NCI-H2107 treated with DMSO at 0.1 percent for 48 hours (cell line): ENCODE measurements around the gene GNAO1.
"Not testable (repeated sequence)": the region's sequence is repeated elsewhere in the genome, so short reads cannot be mapped to it uniquely, and the experiment has no call there.

Experiments
- DNase-seq: peaks from one replicate; lab custom pipeline; 2025; ENCODE audit not compliant: unreplicated experiment; lab: John Stamatoyannopoulos, UW

GNAO1 gene

GRCh38 chr16:56380778-56381485 is 189.6 kb downstream of the GNAO1 start:
- DNase-seq = not testable (repeated sequence)

- DNase-seq = no peak
These were observed 191.2 kb downstream of the GNAO1 start for GRCh38 chr16:56382459-56382858.

GRCh38 chr16:56382901-56383355 is 191.6 kb downstream of the GNAO1 start:
- no peak for DNase-seq

DNA sequence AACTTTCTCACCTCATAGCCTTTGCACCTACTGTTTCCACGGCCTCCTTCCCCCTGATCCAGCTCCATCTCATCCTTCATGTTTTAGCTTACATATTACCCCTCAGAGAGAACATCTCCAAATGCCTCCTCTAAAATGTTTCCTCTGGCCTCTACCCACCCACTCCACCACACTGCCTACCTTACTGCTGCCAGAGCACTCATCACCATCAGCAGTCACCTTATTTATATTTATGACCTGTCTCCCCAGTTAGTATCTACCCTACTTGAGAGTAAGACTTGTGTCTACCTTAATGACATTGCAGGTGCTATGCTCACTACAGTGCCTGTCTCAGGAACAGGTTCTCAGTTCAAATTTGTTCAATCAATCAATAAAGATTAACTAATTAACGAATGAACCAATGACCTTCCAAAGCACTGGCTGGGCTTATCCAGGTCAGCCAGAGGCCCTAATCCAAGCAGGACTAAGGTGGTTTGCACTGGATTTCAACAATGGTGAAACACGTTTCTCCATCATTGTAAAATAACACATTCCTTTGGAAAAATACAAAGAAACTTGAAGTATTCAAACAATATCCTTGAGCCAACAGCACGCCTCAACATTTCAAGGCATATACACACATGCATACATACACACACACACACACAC is 192.9 kb downstream of the GNAO1 start:
- no peak for DNase-seq

GRCh38 chr16:56387396-56387795 is 196.1 kb downstream of the GNAO1 start:
- DNase-seq = no peak

DNA sequence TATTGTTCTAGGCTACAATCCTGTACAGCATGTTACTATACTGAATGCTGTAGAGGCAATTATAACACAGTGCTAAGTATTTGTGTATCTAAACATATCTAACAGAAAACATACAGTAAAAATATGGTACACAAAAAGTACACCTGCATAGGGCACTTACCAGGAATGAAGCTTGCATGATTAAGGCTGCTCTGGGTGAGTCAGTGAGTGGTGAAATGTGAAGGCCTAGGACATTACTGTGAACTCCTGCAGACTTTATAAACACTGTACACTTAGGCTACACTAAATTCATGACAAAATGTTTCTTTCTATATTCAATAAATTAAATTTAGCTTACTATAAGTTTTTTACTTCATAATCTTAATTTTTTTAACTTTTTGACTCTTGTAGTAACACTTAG is 196.9 kb downstream of the GNAO1 start:
- no peak for DNase-seq

GRCh38 chr16:56389554-56389953 is 198.3 kb downstream of the GNAO1 start:
- DNase-seq = no peak

DNA sequence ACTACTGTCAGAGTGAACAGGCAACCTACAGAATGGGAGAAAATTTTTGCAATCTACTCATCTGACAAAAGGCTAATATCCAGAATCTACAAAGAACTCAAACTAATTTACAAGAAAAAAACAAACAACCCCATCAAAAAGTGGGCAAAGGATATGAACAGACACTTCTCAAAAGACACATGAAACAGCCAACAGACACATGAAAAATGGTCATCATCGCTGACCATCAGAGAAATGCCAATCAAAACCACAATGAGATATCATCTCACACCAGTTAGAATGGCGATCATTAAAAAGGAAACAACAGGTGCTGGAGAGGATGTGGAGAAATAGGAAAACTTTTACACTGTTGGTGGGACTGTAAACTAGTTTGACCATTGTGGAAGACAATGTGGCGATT is 205.4 kb downstream of the GNAO1 start:
- not testable (repeated sequence) for DNase-seq

GRCh38 chr16:56399047-56399446 is 207.8 kb downstream of the GNAO1 start:
- no peak for DNase-seq

DNA sequence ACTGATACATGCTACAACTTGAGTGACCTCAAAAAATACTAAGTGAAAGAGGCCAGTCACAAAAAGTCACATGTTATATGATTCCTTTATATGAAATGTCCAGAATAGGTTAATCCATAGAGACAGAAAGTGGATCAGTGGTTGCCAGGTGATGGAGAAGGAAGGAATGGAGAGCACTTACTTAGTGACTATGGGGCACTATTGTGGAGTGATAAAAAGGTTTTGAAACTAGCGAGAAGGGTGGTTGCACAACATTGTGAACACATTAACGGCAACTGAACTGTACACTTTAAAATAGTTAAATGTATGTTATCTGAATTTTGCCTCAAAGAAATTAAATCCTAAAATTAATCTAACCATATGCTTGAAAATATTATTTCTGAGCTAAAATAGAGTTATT is 208.2 kb downstream of the GNAO1 start:
- DNase-seq = no peak

DNA sequence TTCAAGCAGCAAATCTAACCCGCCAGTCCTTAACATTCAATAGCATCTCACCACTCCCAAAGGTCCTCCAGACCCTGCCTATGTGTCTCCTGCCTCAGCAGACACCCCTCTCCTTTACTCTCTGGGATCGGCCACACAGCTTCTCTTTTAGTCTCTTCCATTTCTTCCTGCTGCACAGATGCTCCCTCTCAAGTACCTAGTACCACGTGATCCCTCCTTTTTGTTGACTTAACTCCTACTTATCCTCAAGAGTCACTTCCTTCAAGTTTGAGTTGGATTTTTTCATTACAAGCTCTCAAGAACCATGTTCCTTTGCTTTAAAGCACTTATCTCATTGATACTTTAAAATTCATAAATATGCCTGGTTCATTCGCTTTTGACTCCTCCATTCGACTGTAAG is 209.2 kb downstream of the GNAO1 start:
- peak; percentile 10 for DNase-seq

GRCh38 chr16:56401482-56401881 is 210.2 kb downstream of the GNAO1 start:
- DNase-seq = peak; percentile 81

- DNase-seq = no peak
These were observed 214.8 kb downstream of the GNAO1 start for GRCh38 chr16:56405977-56406672.
